ENCODE data around the gene KLKB1. TPM values are rescaled to one million over a fixed set of nuclear protein-coding genes. Genes with fewer than 3 reads are reported as not detected.
A peak's percentile ranks its signal among the peaks of the same experiment; 100 is the strongest.

The KLKB1 gene
- 0.13 TPM for polyA plus RNA-seq (2013)

GRCh38 chr4:186227221-186227620 is at the start of gene KLKB1:
KLKB1 (plus strand) TSS chr4:186227507; CDS start chr4:186228196, 689 bp downstream.
- no peaks in the 10 kb centered on the region for H3K4me1 ChIP-seq (ENCODE audit: control extremely low read depth in 1 of 4, control insufficient read depth in 4 of 4, insufficient read depth in 4 of 4, low read length in 3 of 4)
- no peak within 1 kb of the TSS for H3K4me3 ChIP-seq (ENCODE audit: control insufficient read depth in 1 of 7, extremely low read depth in 1 of 7, insufficient read depth in 4 of 7, low read depth in 2 of 7, low read length in 6 of 7)

GRCh38 chr4:186188107-186188506 is 39.2 kb upstream of the KLKB1 start:
- DNase-seq: no peak
- Histone ChIP-seq H3K4me3 (ENCODE audit: control insufficient read depth in 1 of 7, extremely low read depth in 1 of 7, insufficient read depth in 4 of 7, low read depth in 2 of 7, low read length in 6 of 7) (no peak overlapping the region), H3K27me3 (replicated peaks in 2 of 5; ENCODE audit: control insufficient read depth in 4 of 5, insufficient read depth in 5 of 5, low read length in 4 of 5) (no peaks in the 10 kb centered on the region), H3K4me1 (ENCODE audit: control extremely low read depth in 1 of 4, control insufficient read depth in 4 of 4, insufficient read depth in 4 of 4, low read length in 3 of 4) (peaks cover 8 to 28% (median 21%) of the 10 kb centered on the region in 4 experiments), H3K36me3 (ENCODE audit: control insufficient read depth in 4 of 4, insufficient read depth in 4 of 4, low read length in 3 of 4) (no peaks in the 10 kb centered on the region), H3K9me3 (ENCODE audit: control extremely low read depth in 1 of 5, control insufficient read depth in 4 of 5, insufficient read depth in 2 of 5, low read depth in 1 of 5, low read length in 4 of 5) (no peaks in the 10 kb centered on the region), H3K27ac (ENCODE audit: insufficient read depth in 1 of 2, low read depth in 1 of 2, low read length in 2 of 2, poor library complexity in 1 of 2, severe bottlenecking in 2 of 2) (no peak overlapping the region)
- no CpG with 5 or more reads among the region's 3 CpGs for WGBS (ENCODE audit: insufficient coverage)
- ChIA-PET POLR2A (no interaction called here), CTCF (no interaction called here)

More at GRCh38 chr4:186227221-186227620, at the start of gene KLKB1:
- Histone ChIP-seq H3K36me3 (ENCODE audit: control insufficient read depth in 4 of 4, insufficient read depth in 4 of 4, low read length in 3 of 4) (no peaks in the 10 kb centered on the region), H3K27ac (ENCODE audit: insufficient read depth in 1 of 2, low read depth in 1 of 2, low read length in 2 of 2, poor library complexity in 1 of 2, severe bottlenecking in 2 of 2) (no peak within 1 kb of the TSS), H3K9me3 (ENCODE audit: control extremely low read depth in 1 of 5, control insufficient read depth in 4 of 5, insufficient read depth in 2 of 5, low read depth in 1 of 5, low read length in 4 of 5) (peaks cover 0 to 11% (median 3%) of the 10 kb centered on the region in 5 experiments), H3K27me3 (replicated peaks in 2 of 5; ENCODE audit: control insufficient read depth in 4 of 5, insufficient read depth in 5 of 5, low read length in 4 of 5) (no peaks in the 10 kb centered on the region)
- DNase-seq: no peak
- POLR2A ChIA-PET: no interaction called here
- no CpG with 5 or more reads among the region's 5 CpGs for WGBS (ENCODE audit: insufficient coverage)
- CTCF ChIA-PET: no interaction called here

- 100% methylated on average over 2 of the region's 4 CpGs for WGBS (ENCODE audit: insufficient coverage)
- peak overlapping the region in 1 of 2 experiments; percentile 84 for H3K27ac ChIP-seq (ENCODE audit: insufficient read depth in 1 of 2, low read depth in 1 of 2, low read length in 2 of 2, poor library complexity in 1 of 2, severe bottlenecking in 2 of 2)
- CTCF ChIA-PET: interaction anchor here (1.2 to 1.5 kb wide), 3 partner anchors 25 to 52 kb away, joined by 3 read pairs; no protein-coding TSS in a partner anchor
- H3K27me3 ChIP-seq (replicated peaks in 2 of 5; ENCODE audit: control insufficient read depth in 4 of 5, insufficient read depth in 5 of 5, low read length in 4 of 5): no peaks in the 10 kb centered on the region
- H3K36me3 ChIP-seq (ENCODE audit: control insufficient read depth in 4 of 4, insufficient read depth in 4 of 4, low read length in 3 of 4): no peaks in the 10 kb centered on the region
- no peak for DNase-seq
- POLR2A ChIA-PET: no interaction called here
- peak overlapping the region in 2 of 7 experiments; percentile 90 to 95 for H3K4me3 ChIP-seq (ENCODE audit: control insufficient read depth in 1 of 7, extremely low read depth in 1 of 7, insufficient read depth in 4 of 7, low read depth in 2 of 7, low read length in 6 of 7)
- peaks cover 8 to 28% (median 21%) of the 10 kb centered on the region in 4 experiments for H3K4me1 ChIP-seq (ENCODE audit: control extremely low read depth in 1 of 4, control insufficient read depth in 4 of 4, insufficient read depth in 4 of 4, low read length in 3 of 4)
- no peaks in the 10 kb centered on the region for H3K9me3 ChIP-seq (ENCODE audit: control extremely low read depth in 1 of 5, control insufficient read depth in 4 of 5, insufficient read depth in 2 of 5, low read depth in 1 of 5, low read length in 4 of 5)
Measured at GRCh38 chr4:186189656-186190055, 37.7 kb upstream of the KLKB1 start.

GRCh38 chr4:186190581-186191199 is 36.6 kb upstream of the KLKB1 start:
- H3K4me1 ChIP-seq (ENCODE audit: control extremely low read depth in 1 of 4, control insufficient read depth in 4 of 4, insufficient read depth in 4 of 4, low read length in 3 of 4): peaks cover 8 to 28% (median 21%) of the 10 kb centered on the region in 4 experiments
- POLR2A ChIA-PET: interaction anchor here (0.6 kb wide), 1 partner anchor 122 kb away, joined by 3 read pairs; the partner anchor contains the start of gene TLR3
- H3K4me3 ChIP-seq (ENCODE audit: control insufficient read depth in 1 of 7, extremely low read depth in 1 of 7, insufficient read depth in 4 of 7, low read depth in 2 of 7, low read length in 6 of 7): peak overlapping the region; percentile 69 to 95 (median 90)
- peak overlapping the region; percentile 50 to 84 for H3K27ac ChIP-seq (ENCODE audit: insufficient read depth in 1 of 2, low read depth in 1 of 2, low read length in 2 of 2, poor library complexity in 1 of 2, severe bottlenecking in 2 of 2)
- under 1% methylated on average over 18 of the region's 34 CpGs for WGBS (ENCODE audit: insufficient coverage)
- no peaks in the 10 kb centered on the region for H3K9me3 ChIP-seq (ENCODE audit: control extremely low read depth in 1 of 5, control insufficient read depth in 4 of 5, insufficient read depth in 2 of 5, low read depth in 1 of 5, low read length in 4 of 5)
- peaks cover 0 to 6% (median 3%) of the 10 kb centered on the region in 4 experiments for H3K36me3 ChIP-seq (ENCODE audit: control insufficient read depth in 4 of 4, insufficient read depth in 4 of 4, low read length in 3 of 4)
- CTCF ChIA-PET: interaction anchor here (1.2 to 1.5 kb wide), 2 partner anchors 46 to 53 kb away, joined by 3 read pairs; no protein-coding TSS in a partner anchor
- peak; percentile 64 to 81 (median 72) for DNase-seq
- no peaks in the 10 kb centered on the region for H3K27me3 ChIP-seq (replicated peaks in 2 of 5; ENCODE audit: control insufficient read depth in 4 of 5, insufficient read depth in 5 of 5, low read length in 4 of 5)

- Histone ChIP-seq H3K36me3 (ENCODE audit: control insufficient read depth in 4 of 4, insufficient read depth in 4 of 4, low read length in 3 of 4) (peaks cover 0 to 7% (median 4%) of the 10 kb centered on the region in 4 experiments), H3K27me3 (replicated peaks in 2 of 5; ENCODE audit: control insufficient read depth in 4 of 5, insufficient read depth in 5 of 5, low read length in 4 of 5) (no peaks in the 10 kb centered on the region), H3K9me3 (ENCODE audit: control extremely low read depth in 1 of 5, control insufficient read depth in 4 of 5, insufficient read depth in 2 of 5, low read depth in 1 of 5, low read length in 4 of 5) (no peaks in the 10 kb centered on the region), H3K4me1 (ENCODE audit: control extremely low read depth in 1 of 4, control insufficient read depth in 4 of 4, insufficient read depth in 4 of 4, low read length in 3 of 4) (peaks cover 8 to 28% (median 21%) of the 10 kb centered on the region in 4 experiments), H3K27ac (ENCODE audit: insufficient read depth in 1 of 2, low read depth in 1 of 2, low read length in 2 of 2, poor library complexity in 1 of 2, severe bottlenecking in 2 of 2) (peak within 1 kb of the TSS; percentile 50 to 84), H3K4me3 (ENCODE audit: control insufficient read depth in 1 of 7, extremely low read depth in 1 of 7, insufficient read depth in 4 of 7, low read depth in 2 of 7, low read length in 6 of 7) (peak within 1 kb of the TSS; percentile 69 to 95 (median 90))
- WGBS (ENCODE audit: insufficient coverage): 0% methylated on average over 75 of the region's 107 CpGs
- POLR2A ChIA-PET: interaction anchor here (0.6 to 1.2 kb wide), 3 partner anchors 123 to 1307 kb away, joined by 3 to 5 read pairs (median 4); partner anchors contain the start of gene TLR3
- DNase-seq: peak; percentile 87 to 90 (median 90)
- CTCF ChIA-PET: interaction anchor here (1.4 to 1.5 kb wide), 2 partner anchors 10 to 46 kb away, joined by 3 to 5 read pairs; no protein-coding TSS in a partner anchor
Measured at GRCh38 chr4:186191200-186192065, 35.9 kb upstream of the KLKB1 start, which contains the start of gene CYP4V2. CYP4V2 (plus strand) TSS chr4:186191567; CDS start chr4:186191824, 257 bp downstream.

- POLR2A ChIA-PET: interaction anchor here (1.1 to 1.2 kb wide), 2 partner anchors 128 to 1308 kb away, joined by 4 to 5 read pairs; no protein-coding TSS in a partner anchor
- DNase-seq: no peak
- WGBS (ENCODE audit: insufficient coverage): under 1% methylated on average over 19 of the region's 22 CpGs
Measured at GRCh38 chr4:186192066-186192612, 35.2 kb upstream of the KLKB1 start.

More at GRCh38 chr4:186192066-186192612, 35.2 kb upstream of the KLKB1 start:
- CTCF ChIA-PET: interaction anchor here (1.1 to 1.4 kb wide), 2 partner anchors 9 to 15 kb away, joined by 3 to 5 read pairs; no protein-coding TSS in a partner anchor
- Histone ChIP-seq H3K9me3 (ENCODE audit: control extremely low read depth in 1 of 5, control insufficient read depth in 4 of 5, insufficient read depth in 2 of 5, low read depth in 1 of 5, low read length in 4 of 5) (no peaks in the 10 kb centered on the region), H3K4me1 (ENCODE audit: control extremely low read depth in 1 of 4, control insufficient read depth in 4 of 4, insufficient read depth in 4 of 4, low read length in 3 of 4) (peaks cover 8 to 28% (median 21%) of the 10 kb centered on the region in 4 experiments), H3K27me3 (replicated peaks in 2 of 5; ENCODE audit: control insufficient read depth in 4 of 5, insufficient read depth in 5 of 5, low read length in 4 of 5) (no peaks in the 10 kb centered on the region), H3K4me3 (ENCODE audit: control insufficient read depth in 1 of 7, extremely low read depth in 1 of 7, insufficient read depth in 4 of 7, low read depth in 2 of 7, low read length in 6 of 7) (peak overlapping the region; percentile 69 to 95 (median 90)), H3K27ac (ENCODE audit: insufficient read depth in 1 of 2, low read depth in 1 of 2, low read length in 2 of 2, poor library complexity in 1 of 2, severe bottlenecking in 2 of 2) (peak overlapping the region; percentile 38 to 50), H3K36me3 (ENCODE audit: control insufficient read depth in 4 of 4, insufficient read depth in 4 of 4, low read length in 3 of 4) (peaks cover 2 to 12% (median 5%) of the 10 kb centered on the region in 4 experiments)
